SK-N-SH (cell line): ENCODE measurements around the gene MRC1. TPM values are rescaled to one million over a fixed set of nuclear protein-coding genes. Genes with fewer than 3 reads are reported as not detected.

Source experiments
- CTCF ChIA-PET: fragments of 300-600, 350-600 bp; formaldehyde crosslinking; extraction: SDS; loops from one replicate; lab custom pipeline; 2021; lab: Yijun Ruan, JAX
- POLR2A ChIA-PET: fragments of 350-600 bp; sonication (Branson Sonifier 250); formaldehyde crosslinking; extraction: SDS; loops from one replicate; lab custom pipeline; 2020; ENCODE audit warnings: antibody characterized with exemption, inconsistent platforms; lab: Yijun Ruan, JAX
- DNase-seq: peaks from one replicate; pipeline ENCODE4 v3.0.0; 2012
- H2AFZ ChIP-seq: fragments of 200-600 bp; sonication (generic); 2 replicates; pipeline ENCODE4 v1.8.1; 2016; ENCODE audit warnings: antibody characterized with exemption, mild to moderate bottlenecking, low read depth
- H3F3A ChIP-seq: fragments of 200-600 bp; sonication (generic); replicated peaks from 2 replicates; pipeline ENCODE3; 2016; ENCODE audit warnings: antibody characterized with exemption, mild to moderate bottlenecking; ENCODE audit not compliant: insufficient read depth
- H3K27ac ChIP-seq, 2 experiments: fragments of 200-500 bp in 1 of 2; fragments of 200-600 bp in 1 of 2; sonication (Bioruptor generic) in 1 of 2; sonication (generic), shearing (Covaris generic) in 1 of 2; 2 replicates each; pipeline versions ENCODE4 v1.5.1 to v1.6.1; 2014 to 2016; ENCODE audit warnings: low read depth in 2 of 2, inconsistent platforms in 1 of 2, low read length in 1 of 2, mild to moderate bottlenecking in 1 of 2, mixed read lengths in 1 of 2
- H3K27me3 ChIP-seq: fragments of 200-600 bp; sonication (generic), shearing (Covaris generic); 2 replicates; pipeline ENCODE4 v1.6.1; 2016; ENCODE audit warnings: mixed run types; ENCODE audit not compliant: insufficient read depth
- H3K36me3 ChIP-seq, 2 experiments: fragments of 200-500 bp in 1 of 2; fragments of 200-600 bp in 1 of 2; sonication (Bioruptor generic) in 1 of 2; sonication (generic) in 1 of 2; replicated peaks in 1 of 2; 2 replicates each; pipeline versions ENCODE3 to v1.5.1; 2014 to 2016; ENCODE audit warnings: low read length in 1 of 2, mild to moderate bottlenecking in 1 of 2; ENCODE audit not compliant: insufficient read depth in 2 of 2, control insufficient read depth in 1 of 2
- H3K4me1 ChIP-seq, 2 experiments: fragments of 200-500 bp in 1 of 2; fragments of 200-600 bp in 1 of 2; sonication (Bioruptor generic) in 1 of 2; sonication (generic), shearing (Covaris generic) in 1 of 2; 2 replicates each; pipeline versions ENCODE4 v1.5.1 to v1.6.1; 2014 to 2016; ENCODE audit warnings: low read depth in 1 of 2, low read length in 1 of 2, mixed run types in 1 of 2; ENCODE audit not compliant: insufficient read depth in 2 of 2, control insufficient read depth in 1 of 2
- H3K4me2 ChIP-seq: fragments of 200-600 bp; sonication (generic), shearing (Covaris generic); 2 replicates; pipeline ENCODE4 v1.6.1; 2017; ENCODE audit warnings: mixed run types
- H3K4me3 ChIP-seq, 2 experiments: fragments of 200-500 bp in 1 of 2; fragments of 200-600 bp in 1 of 2; sonication (Bioruptor generic) in 1 of 2; sonication (generic), shearing (Covaris generic) in 1 of 2; 2 replicates each; pipeline versions ENCODE4 v1.5.1 to v1.8.1; 2014 to 2016; ENCODE audit warnings: low read depth in 2 of 2, inconsistent platforms in 1 of 2, low read length in 1 of 2, mild to moderate bottlenecking in 1 of 2, mixed read lengths in 1 of 2, moderate library complexity in 1 of 2
- H3K79me2 ChIP-seq: fragments of 200-600 bp; sonication (generic); 2 replicates; pipeline ENCODE4 v1.8.1; 2017; ENCODE audit warnings: mild to moderate bottlenecking; ENCODE audit not compliant: insufficient read depth
- H3K9ac ChIP-seq: fragments of 200-600 bp; sonication (generic); 2 replicates; pipeline ENCODE4 v1.6.1; 2017; ENCODE audit warnings: mixed run types
- H3K9me2 ChIP-seq: fragments of 200-600 bp; sonication (generic); 2 replicates; pipeline ENCODE4 v1.6.1; 2017; ENCODE audit warnings: mixed run types
- H3K9me3 ChIP-seq: fragments of 200-600 bp; sonication (generic); 2 replicates; pipeline ENCODE4 v1.6.1; 2017; ENCODE audit warnings: mixed run types, mild to moderate bottlenecking, moderate library complexity
- H4K20me1 ChIP-seq: fragments of 200-600 bp; sonication (generic); 2 replicates; pipeline ENCODE4 v1.6.1; 2017; ENCODE audit warnings: mild to moderate bottlenecking, mixed run types; ENCODE audit not compliant: insufficient read depth
- ELF1 ChIP-seq: IDR thresholded peaks from 2 replicates; pipeline ENCODE4 v1.4.0; 2012
- EP300 ChIP-seq, 2 experiments: IDR thresholded peaks; 2 replicates each; pipeline versions ENCODE4 v1.4.0 to v1.6.1; 2012; ENCODE audit warnings: borderline replicate concordance in 1 of 2, low read depth in 1 of 2, low read length in 1 of 2
- EZH2phosphoT487 ChIP-seq: fragments of 200-600 bp; sonication (generic); IDR thresholded peaks from 2 replicates; pipeline ENCODE4 v1.6.1; 2017; ENCODE audit warnings: low read depth, mixed run types, mild to moderate bottlenecking, antibody characterized with exemption, moderate library complexity, borderline replicate concordance
- FOSL2 ChIP-seq: IDR thresholded peaks from 2 replicates; pipeline ENCODE4 v1.4.0; 2012; ENCODE audit warnings: low read depth, mild to moderate bottlenecking, moderate library complexity, borderline replicate concordance
- GATA2 ChIP-seq: sonication (generic); formaldehyde crosslinking; IDR thresholded peaks from 2 replicates; pipeline ENCODE4 v1.5.0; 2020; ENCODE audit warnings: mild to moderate bottlenecking, missing genetic modification reagents
- IRF3 ChIP-seq: fragments of 150-350 bp; IDR thresholded peaks from 2 replicates; pipeline ENCODE4 v1.6.1; 2016; ENCODE audit warnings: mild to moderate bottlenecking, low read depth, low read length
- MAX ChIP-seq: IDR thresholded peaks from 2 replicates; pipeline ENCODE4 v1.4.0; 2012; ENCODE audit warnings: low read depth
- MEF2A ChIP-seq: IDR thresholded peaks from 2 replicates; pipeline ENCODE4 v1.4.0; 2012; ENCODE audit warnings: low read depth, borderline replicate concordance
- MXI1 ChIP-seq: IDR thresholded peaks from 2 replicates; pipeline ENCODE4 v1.6.1; 2012; ENCODE audit warnings: mild to moderate bottlenecking, low read depth, low read length, improper control_type of control experiment
- NRF1 ChIP-seq: IDR thresholded peaks from 2 replicates; pipeline ENCODE4 v1.6.1; 2012; ENCODE audit warnings: low read depth, mild to moderate bottlenecking, low read length
- POLR2AphosphoS5 ChIP-seq: IDR thresholded peaks from 2 replicates; pipeline ENCODE4 v1.6.1; 2012; ENCODE audit warnings: low read depth, low read length
- RCOR1 ChIP-seq: fragments of 150-350 bp; IDR thresholded peaks from 2 replicates; pipeline ENCODE4 v1.6.1; 2017; ENCODE audit warnings: antibody characterized with exemption, low read length
- RFX5 ChIP-seq: IDR thresholded peaks from 2 replicates; pipeline ENCODE4 v1.6.1; 2012; ENCODE audit warnings: mild to moderate bottlenecking, improper control_type of control experiment, low read length
- RXRA ChIP-seq: IDR thresholded peaks from 2 replicates; pipeline ENCODE4 v1.4.0; 2012; ENCODE audit warnings: low read depth, mild to moderate bottlenecking, borderline replicate concordance
- SIN3A ChIP-seq: IDR thresholded peaks from 2 replicates; pipeline ENCODE4 v1.6.1; 2012; ENCODE audit warnings: low read depth, mild to moderate bottlenecking, low read length, moderate library complexity, borderline replicate concordance
- TAF1 ChIP-seq: IDR thresholded peaks from 2 replicates; pipeline ENCODE4 v1.6.1; 2012; ENCODE audit warnings: low read depth, mild to moderate bottlenecking, low read length, moderate library complexity, borderline replicate concordance
- TCF12 ChIP-seq: IDR thresholded peaks from 2 replicates; pipeline ENCODE4 v1.4.0; 2012
- TEAD4 ChIP-seq: IDR thresholded peaks from 2 replicates; pipeline ENCODE4 v1.4.0; 2012; ENCODE audit warnings: mild to moderate bottlenecking, borderline replicate concordance; ENCODE audit not compliant: insufficient read depth
- USF1 ChIP-seq: IDR thresholded peaks from 2 replicates; pipeline ENCODE4 v1.4.0; 2012; ENCODE audit warnings: low read depth, borderline replicate concordance
- USF2 ChIP-seq: fragments of 150-350 bp; IDR thresholded peaks from 2 replicates; pipeline ENCODE4 v1.6.1; 2017; ENCODE audit warnings: antibody characterized with exemption, low read length, low read depth, borderline replicate concordance
- WGBS: methylation state at CpG from one replicate; pipeline ENCODE4 v1.1.6; 2017; ENCODE audit warnings: low lambda C conversion rate; 5-methylcytosine and 5-hydroxymethylcytosine counted together
- polyA plus RNA-seq, 3 experiments: library from polyadenylated mRNA; depleted of rRNA; stranded (reverse); fragments of >200 nt; gene quantifications; 2 replicates each; pipeline ENCODE4 v1.2.3, GENCODE V29; 2012

MRC1 gene
- polyA plus RNA-seq, 1 of the 3 experiments (the other 2 are of a cell fraction): not detected

GRCh38 chr10:17789396-17789795 lies 19.8 kb upstream of the MRC1 start:
- no peaks in the 10 kb centered on the region for H3K36me3 ChIP-seq
- no peaks in the 10 kb centered on the region for H3K9me3 ChIP-seq
- no peaks in the 10 kb centered on the region for H3K9me2 ChIP-seq
- POLR2A ChIA-PET: no interaction called here
- H3K4me2 ChIP-seq: no peak overlapping the region
- no peaks in the 10 kb centered on the region for H3K27me3 ChIP-seq
- H2AFZ ChIP-seq: no peak overlapping the region
- H3F3A ChIP-seq: peaks cover 34% of the 10 kb centered on the region
- H3K9ac ChIP-seq: no peak overlapping the region
- H4K20me1 ChIP-seq: no peaks in the 10 kb centered on the region
- CTCF ChIA-PET: no interaction called here
- no peak for TF ChIP-seq NRF1
- no peak for TF ChIP-seq EP300 (IDR thresholded peaks at IDR 0.05; ENCODE audit: borderline replicate concordance in 1 of 2, low read depth in 1 of 2, low read length in 1 of 2)
- no peak for TF ChIP-seq RCOR1
- TF ChIP-seq USF2: no peak
- no peak for TF ChIP-seq TAF1
- TF ChIP-seq TCF12: no peak
- TF ChIP-seq IRF3: no peak
- no peak for TF ChIP-seq USF1
- no peak for TF ChIP-seq RXRA
- TF ChIP-seq ELF1: no peak
- TF ChIP-seq GATA2 (CRISPR knock-in tag): no peak
- TF ChIP-seq SIN3A: no peak
- no peak for TF ChIP-seq MXI1
- TF ChIP-seq MEF2A: no peak
- no peak for TF ChIP-seq MAX
- no peak for TF ChIP-seq TEAD4
- TF ChIP-seq, all 33 proteins: peak for 0
- Histone ChIP-seq H3K79me2 (no peaks in the 10 kb centered on the region), H3K4me1 (peaks cover 5 to 20% of the 10 kb centered on the region in 2 experiments; a peak in 3 of 4 replicates), H3K27ac (no peak overlapping the region), H3K4me3 (no peak overlapping the region)
- DNase-seq: no peak
- 93% methylated on average over 7 of the region's 7 CpGs for WGBS

- Histone ChIP-seq H3K27ac (no peak overlapping the region), H3K9me2 (no peaks in the 10 kb centered on the region), H3K79me2 (no peaks in the 10 kb centered on the region), H3K4me3 (no peak overlapping the region), H3K9ac (no peak overlapping the region), H3K9me3 (no peaks in the 10 kb centered on the region), H3K4me2 (no peak overlapping the region), H3K36me3 (no peaks in the 10 kb centered on the region), H3K4me1 (peaks cover 0 to 7% of the 10 kb centered on the region in 2 experiments; a peak in 2 of 4 replicates), H4K20me1 (no peaks in the 10 kb centered on the region), H2AFZ (no peak overlapping the region), H3K27me3 (no peaks in the 10 kb centered on the region), H3F3A (peaks cover 21% of the 10 kb centered on the region)
- 85% methylated on average over 2 of the region's 2 CpGs for WGBS
- DNase-seq: no peak
- CTCF ChIA-PET: no interaction called here
- POLR2A ChIA-PET: no interaction called here
- TF ChIP-seq TAF1 (no peak), TCF12 (no peak), MAX (no peak), EZH2phosphoT487 (no peak), IRF3 (no peak), USF1 (no peak), TEAD4 (no peak), POLR2AphosphoS5 (no peak), MEF2A (no peak), FOSL2 (no peak), RFX5 (no peak)
Measured at GRCh38 chr10:17790651-17791050, 18.5 kb upstream of the MRC1 start.
